OCI-LY3 (cell line): ENCODE measurements around the gene CITED1.

Experiments
- H2AFZ ChIP-seq: fragments of 200-600, 300-600 bp; shearing (Covaris generic); 2 replicates; pipeline ENCODE4 v1.6.0; 2014; ENCODE audit warnings: antibody characterized with exemption, low read depth, low read length
- H3K27ac ChIP-seq: fragments of 200-600, 300-600 bp; sonication (generic); 2 replicates; pipeline ENCODE4 v1.5.1; 2014; ENCODE audit warnings: mild to moderate bottlenecking, low read length, moderate library complexity, mixed read lengths
- H3K27me3 ChIP-seq: fragments of 200-600, 300-600 bp; sonication (generic); 2 replicates; pipeline ENCODE4 v1.6.1; 2014; ENCODE audit warnings: low read depth, low read length, mixed read lengths
- H3K36me3 ChIP-seq: fragments of 200-600, 300-600 bp; sonication (generic); replicated peaks from 2 replicates; pipeline ENCODE3; 2014; ENCODE audit warnings: low read depth, low read length, mixed read lengths
- H3K4me1 ChIP-seq: fragments of 300-600, 200-600 bp; sonication (generic); 2 replicates; pipeline ENCODE4 v1.6.1; 2014; ENCODE audit warnings: low read length, mixed read lengths
- H3K4me2 ChIP-seq: fragments of 200-600, 300-600 bp; sonication (generic); 2 replicates; pipeline ENCODE4 v1.6.1; 2014; ENCODE audit warnings: low read length, mixed read lengths
- H3K4me3 ChIP-seq: fragments of 300-600, 200-600 bp; sonication (generic); 2 replicates; pipeline ENCODE4 v1.5.1; 2014; ENCODE audit warnings: antibody characterized with exemption, mild to moderate bottlenecking, low read length, moderate library complexity
- H3K79me2 ChIP-seq: fragments of 300-600, 200-600 bp; shearing (Covaris generic); 2 replicates; pipeline ENCODE4 v1.6.1; 2014; ENCODE audit warnings: mild to moderate bottlenecking, low read length, mixed read lengths
- H3K9ac ChIP-seq: fragments of 300-600, 200-600 bp; shearing (Covaris generic); 2 replicates; pipeline ENCODE4 v1.6.0; 2014; ENCODE audit warnings: mild to moderate bottlenecking, low read length, moderate library complexity
- H3K9me3 ChIP-seq: fragments of 200-600, 300-600 bp; shearing (Covaris generic); 2 replicates; pipeline ENCODE4 v1.6.1; 2014; ENCODE audit warnings: low read length, mixed read lengths; ENCODE audit not compliant: insufficient read depth
- H4K20me1 ChIP-seq: fragments of 200-600, 300-600 bp; sonication (generic); 2 replicates; pipeline ENCODE4 v1.6.1; 2016; ENCODE audit warnings: low read length, mixed read lengths; ENCODE audit not compliant: insufficient read depth
- CTCF ChIP-seq: fragments of 200-600, 300-600 bp; sonication (generic); IDR thresholded peaks from 2 replicates; pipeline ENCODE4 v1.5.1; 2014; ENCODE audit warnings: antibody characterized with exemption, low read length, low read depth
- EZH2phosphoT487 ChIP-seq: fragments of 200-600 bp; shearing (Covaris generic); IDR thresholded peaks from 2 replicates; pipeline ENCODE4 v1.6.1; 2018; ENCODE audit warnings: antibody characterized with exemption, mixed run types, low read depth

The CITED1 gene

GRCh38 chrX:72348247-72348979 lies 42.7 kb upstream of the CITED1 start:
- no peak overlapping the region for H3K27ac ChIP-seq
- H3K4me2 ChIP-seq, result peak overlapping the region; percentile 79
- no peaks in the 10 kb centered on the region for H3K9me3 ChIP-seq
- peaks cover 23% of the 10 kb centered on the region for H3K4me1 ChIP-seq
- peaks cover 12% of the 10 kb centered on the region for H3K36me3 ChIP-seq
- H4K20me1 ChIP-seq, result peaks cover 21% of the 10 kb centered on the region
- peaks cover 10% of the 10 kb centered on the region; the same call in 1 of the 2 replicates for H3K27me3 ChIP-seq
- TF ChIP-seq EZH2phosphoT487 (no peak), CTCF (no peak)
- H2AFZ ChIP-seq, result no peak overlapping the region
- H3K9ac ChIP-seq, result no peak overlapping the region
- H3K79me2 ChIP-seq, result no peaks in the 10 kb centered on the region
- peak overlapping the region; percentile 51 for H3K4me3 ChIP-seq

- no peak overlapping the region for H3K4me3 ChIP-seq
- H3K4me2 ChIP-seq, result no peak overlapping the region
- TF ChIP-seq CTCF (no peak), EZH2phosphoT487 (no peak)
- H3K9me3 ChIP-seq, result no peaks in the 10 kb centered on the region
- H3K27ac ChIP-seq, result no peak overlapping the region
- no peak overlapping the region for H2AFZ ChIP-seq
- peaks cover 21% of the 10 kb centered on the region for H4K20me1 ChIP-seq
- H3K79me2 ChIP-seq, result no peaks in the 10 kb centered on the region
- peaks cover 12% of the 10 kb centered on the region for H3K36me3 ChIP-seq
- H3K9ac ChIP-seq, result no peak overlapping the region
- H3K27me3 ChIP-seq, result peaks cover 10% of the 10 kb centered on the region; the same call in 1 of the 2 replicates
- H3K4me1 ChIP-seq, result peaks cover 23% of the 10 kb centered on the region
These were observed 41.7 kb upstream of the CITED1 start for GRCh38 chrX:72347366-72347765.

- Histone ChIP-seq H3K4me3 (no peak overlapping the region), H3K9me3 (no peaks in the 10 kb centered on the region), H3K4me2 (no peak overlapping the region), H3K27me3 (peaks cover 10% of the 10 kb centered on the region; the same call in 1 of the 2 replicates), H4K20me1 (peaks cover 21% of the 10 kb centered on the region), H2AFZ (no peak overlapping the region), H3K4me1 (peaks cover 23% of the 10 kb centered on the region), H3K79me2 (no peaks in the 10 kb centered on the region), H3K9ac (no peak overlapping the region), H3K36me3 (peaks cover 12% of the 10 kb centered on the region), H3K27ac (no peak overlapping the region)
- TF ChIP-seq EZH2phosphoT487, result no peak
- no peak for TF ChIP-seq CTCF
These were observed 40.7 kb upstream of the CITED1 start for GRCh38 chrX:72346302-72346949.

- H3K36me3 ChIP-seq, result no peaks in the 10 kb centered on the region
- H3K4me1 ChIP-seq, result no peaks in the 10 kb centered on the region
- no peak overlapping the region for H3K4me2 ChIP-seq
- no peaks in the 10 kb centered on the region for H3K79me2 ChIP-seq
- H2AFZ ChIP-seq, result no peak overlapping the region
- no peak overlapping the region for H3K4me3 ChIP-seq
- no peak overlapping the region for H3K9ac ChIP-seq
- H3K27me3 ChIP-seq, result no peaks in the 10 kb centered on the region
- H3K9me3 ChIP-seq, result no peaks in the 10 kb centered on the region
- no peak overlapping the region for H3K27ac ChIP-seq
- no peaks in the 10 kb centered on the region for H4K20me1 ChIP-seq
- TF ChIP-seq CTCF (no peak), EZH2phosphoT487 (no peak)
These were observed 34.9 kb upstream of the CITED1 start for GRCh38 chrX:72340626-72341025.
